GM19238 (cell line): ENCODE results near the gene TAF11L3.
"Not testable (repeated sequence)": the region's sequence is repeated elsewhere in the genome, so short reads cannot be mapped to it uniquely, and the experiment has no call there.

Experiments used
- DNase-seq: peaks from one replicate; pipeline ENCODE4 v3.0.0; 2011; ENCODE audit warnings: low spot score; ENCODE audit not compliant: insufficient read length

Gene TAF11L3

GRCh38 chr5:17518067-17518466, at the start of gene TAF11L3:
Gene TAF11L3, plus strand, starts transcription at chr5:17518367.
- not testable (repeated sequence) for DNase-seq

GRCh38 chr5:17470064-17470463, 48.1 kb upstream of the TAF11L3 start:
- DNase-seq = no peak

- not testable (repeated sequence) for DNase-seq
Observed at GRCh38 chr5:17475064-17475463, 43.1 kb upstream of the TAF11L3 start.

- no peak for DNase-seq
Observed at GRCh38 chr5:17477043-17477442, 41.1 kb upstream of the TAF11L3 start.

GRCh38 chr5:17477573-17478265, 40.4 kb upstream of the TAF11L3 start:
- no peak for DNase-seq

- DNase-seq = no peak
Observed at GRCh38 chr5:17481378-17481777, 36.8 kb upstream of the TAF11L3 start.

GRCh38 chr5:17482790-17483189, 35.4 kb upstream of the TAF11L3 start:
- DNase-seq = no peak

- DNase-seq = not testable (repeated sequence)
Observed at GRCh38 chr5:17486464-17487173, 31.5 kb upstream of the TAF11L3 start.

- DNase-seq = no peak
Observed at GRCh38 chr5:17487174-17487512, 31.0 kb upstream of the TAF11L3 start.

GRCh38 chr5:17491257-17491656, 26.9 kb upstream of the TAF11L3 start:
- not testable (repeated sequence) for DNase-seq

- DNase-seq = no peak
Observed at GRCh38 chr5:17492770-17493169, 25.4 kb upstream of the TAF11L3 start.

GRCh38 chr5:17497446-17497845, 20.7 kb upstream of the TAF11L3 start:
- no peak for DNase-seq

- DNase-seq = not testable (repeated sequence)
Observed at GRCh38 chr5:17497931-17498330, 20.2 kb upstream of the TAF11L3 start, which contains the start of gene TAF11L2. Gene TAF11L2, plus strand, starts transcription at chr5:17498231.

- no peak for DNase-seq
Observed at GRCh38 chr5:17511775-17512325, 6.3 kb upstream of the TAF11L3 start.

- DNase-seq = not testable (repeated sequence)
Observed at GRCh38 chr5:17517526-17517925, 641 bp upstream of the TAF11L3 start.

- DNase-seq = not testable (repeated sequence)
Observed at GRCh38 chr5:17519508-17519907, 1.3 kb downstream of the TAF11L3 start.

- DNase-seq = not testable (repeated sequence)
Observed at GRCh38 chr5:17521501-17521900, 3.3 kb downstream of the TAF11L3 start, which contains the start of gene TAF11L4. Gene TAF11L4, plus strand, starts transcription at chr5:17521801.

GRCh38 chr5:17524935-17525334, 6.8 kb downstream of the TAF11L3 start, which contains the start of gene TAF11L5:
Gene TAF11L5, plus strand, starts transcription at chr5:17525235.
- not testable (repeated sequence) for DNase-seq

GRCh38 chr5:17526504-17526903, 8.3 kb downstream of the TAF11L3 start:
- DNase-seq = not testable (repeated sequence)

- DNase-seq = not testable (repeated sequence)
Observed at GRCh38 chr5:17528369-17528768, 10.2 kb downstream of the TAF11L3 start, which contains the start of gene TAF11L6. Gene TAF11L6, plus strand, starts transcription at chr5:17528669.
